A549 treated with Mapracorat at 1 μM for 4 hours (cell line): ENCODE data around the gene UCP1. TPM values are rescaled to one million over a fixed set of nuclear protein-coding genes. Genes with fewer than 3 reads are reported as not detected.

Source experiments
- total RNA-seq: library from RNA; stranded (reverse); fragments of 200-300 nt; extraction: Qiagen RNA extraction; gene quantifications from 5 replicates; pipeline ENCODE4 v1.2.3, GENCODE V29; 2022

UCP1 gene, protein sequence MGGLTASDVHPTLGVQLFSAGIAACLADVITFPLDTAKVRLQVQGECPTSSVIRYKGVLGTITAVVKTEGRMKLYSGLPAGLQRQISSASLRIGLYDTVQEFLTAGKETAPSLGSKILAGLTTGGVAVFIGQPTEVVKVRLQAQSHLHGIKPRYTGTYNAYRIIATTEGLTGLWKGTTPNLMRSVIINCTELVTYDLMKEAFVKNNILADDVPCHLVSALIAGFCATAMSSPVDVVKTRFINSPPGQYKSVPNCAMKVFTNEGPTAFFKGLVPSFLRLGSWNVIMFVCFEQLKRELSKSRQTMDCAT
- total RNA-seq, result not detected in 5 replicates

DNA sequence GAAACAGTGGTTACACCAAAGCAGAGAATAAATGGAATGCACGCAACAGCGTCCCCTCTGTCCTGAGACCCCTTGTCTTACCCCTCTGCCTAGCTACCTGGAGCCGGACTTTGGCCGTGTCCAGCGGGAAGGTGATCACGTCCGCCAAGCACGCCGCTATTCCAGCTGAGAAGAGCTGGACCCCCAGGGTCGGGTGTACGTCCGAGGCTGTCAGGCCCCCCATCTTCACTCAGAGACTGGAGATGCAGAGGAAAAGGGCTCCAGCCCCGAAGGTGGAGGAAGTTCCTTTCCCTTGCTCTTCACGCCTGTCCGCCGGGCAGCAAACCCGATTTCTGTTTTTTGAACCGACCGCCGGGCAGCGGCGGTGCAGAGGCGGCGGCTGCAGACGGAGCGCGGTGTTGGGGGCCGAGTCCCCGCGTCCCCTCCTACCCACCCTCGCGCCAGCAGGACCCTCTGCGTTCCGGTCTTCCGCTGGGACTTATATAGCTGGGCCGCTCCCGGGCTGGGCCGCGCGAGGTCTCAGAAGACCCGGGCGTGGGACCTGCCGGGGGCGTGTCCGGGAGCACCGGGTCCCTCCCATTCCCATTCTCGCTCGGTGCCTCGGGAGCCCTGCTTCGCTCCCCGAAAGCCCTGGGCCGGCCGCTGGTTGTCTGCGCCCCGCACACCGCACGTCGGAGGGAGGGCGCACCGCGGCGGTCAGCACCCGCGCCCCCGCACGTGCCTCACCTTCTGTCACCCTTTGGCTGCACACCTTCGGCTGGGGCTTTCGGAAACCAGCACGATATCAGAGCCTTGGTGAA is at the start of gene UCP1:
Gene UCP1, minus strand, starts transcription at position 455 of the 800 bp plus-strand sequence. Its CDS starts 232 bp downstream, at position 223.

DNA sequence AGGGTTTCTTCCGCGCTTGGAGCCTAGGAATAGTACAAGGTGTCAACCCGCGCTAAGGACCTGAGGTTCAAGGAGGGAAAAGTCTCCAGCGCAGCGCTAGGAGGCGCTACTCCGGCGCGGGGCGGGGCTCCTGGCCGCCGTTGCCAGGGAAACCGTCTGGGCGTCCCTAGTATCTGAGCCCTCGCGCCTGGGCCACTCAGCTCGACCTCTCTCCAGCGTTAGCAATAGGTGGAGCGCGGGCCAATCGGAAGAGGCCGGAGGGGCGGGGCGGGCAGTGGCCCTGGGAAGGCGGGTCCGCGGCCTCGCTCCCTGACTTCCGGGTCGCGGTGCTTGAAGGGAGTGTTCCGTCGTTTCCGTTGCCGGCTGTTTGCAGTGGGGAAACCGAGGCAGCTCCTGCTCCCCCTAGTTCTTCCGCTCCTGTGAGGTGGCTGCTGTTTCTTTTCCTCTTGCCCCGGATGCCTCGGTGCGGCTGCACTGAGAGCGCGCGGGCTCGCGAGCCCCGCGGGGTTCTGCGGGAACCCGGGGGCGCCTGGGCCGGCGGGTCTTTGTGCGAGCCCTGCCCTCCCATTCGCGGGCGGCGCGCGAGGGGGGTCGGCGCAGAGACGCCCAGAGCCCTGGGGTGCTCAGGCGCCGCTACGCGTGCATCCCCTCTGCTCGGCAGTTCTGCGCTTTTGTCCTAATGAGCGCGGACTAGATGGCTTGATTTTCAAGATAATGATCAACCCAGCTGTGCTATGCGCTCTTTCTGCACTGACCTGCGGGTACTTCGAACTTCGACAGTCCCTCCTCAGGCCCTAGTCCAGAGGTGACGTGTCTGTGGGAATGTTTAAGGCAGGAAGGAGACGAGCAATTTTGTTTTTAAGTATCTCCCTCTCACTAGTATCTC is 44.7 kb downstream of the UCP1 start, which contains the start of gene ELMOD2:
Gene ELMOD2, plus strand, starts transcription at position 312 of the 886 bp plus-strand sequence. CDS start 1,261 bp downstream, outside the sequence.

Other genes with a start within 250 kb of the UCP1 start
- 24.1 to 32.2 TPM (median 28.4 TPM) in 5 replicates for gene SCOC, start 195.3 kb downstream of the UCP1 start, total RNA-seq
- gene CLGN, start 141.3 kb downstream of the UCP1 start, total RNA-seq, result 4.5 to 5.5 TPM (median 5.3 TPM) in 5 replicates
- gene MGAT4D, start 70.7 kb downstream of the UCP1 start, total RNA-seq, result not detected in 5 replicates
- gene ELMOD2, start 44.8 kb downstream of the UCP1 start, total RNA-seq, result 10.1 to 11.3 TPM (median 10.7 TPM) in 5 replicates
- gene TBC1D9, start 187.4 kb upstream of the UCP1 start, total RNA-seq, result 5.5 to 7.1 TPM (median 6.6 TPM) in 5 replicates